Superior temporal gyrus (tissue), 1 donor: Measurements from ENCODE around the gene UBE2Z.

Source experiments
- DNase-seq: peaks from one replicate; pipeline ENCODE4 v3.0.0-alpha.2; 2016; ENCODE audit errors: extremely low spot score

The UBE2Z gene

DNA sequence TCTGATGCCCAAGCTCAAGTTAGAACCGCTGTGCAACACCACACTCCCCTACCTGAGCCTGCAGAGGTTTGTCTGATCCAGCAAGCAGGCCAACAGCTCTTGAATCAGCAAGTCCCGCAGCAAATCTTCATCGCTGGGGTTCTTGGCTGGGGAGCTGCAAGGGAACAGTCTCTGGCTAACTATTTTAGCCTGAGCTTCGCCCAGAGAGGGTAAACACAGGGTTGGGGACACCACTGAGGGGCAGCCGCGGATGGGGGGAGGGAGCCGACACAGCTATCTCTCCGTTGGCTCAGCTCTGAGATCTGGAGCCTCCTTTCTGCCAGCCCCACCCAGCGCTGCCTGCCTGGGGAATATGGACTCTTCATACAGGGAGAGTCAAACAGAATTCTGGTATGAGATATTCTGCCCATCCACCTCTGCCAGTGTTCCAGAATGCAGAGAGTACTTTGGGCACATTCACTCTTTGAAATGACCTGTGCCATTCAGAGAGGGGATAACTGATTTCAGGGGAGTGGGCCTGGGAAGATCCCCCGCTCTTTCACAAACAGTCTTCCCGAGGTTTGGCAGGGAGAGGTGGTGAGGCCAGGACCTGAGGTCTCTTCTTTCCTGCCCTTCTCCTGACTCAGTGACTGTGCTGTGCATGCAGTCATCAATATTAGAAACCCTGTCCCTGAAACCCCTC lies 52.8 kb downstream of the UBE2Z start:
- no peak for DNase-seq

DNA sequence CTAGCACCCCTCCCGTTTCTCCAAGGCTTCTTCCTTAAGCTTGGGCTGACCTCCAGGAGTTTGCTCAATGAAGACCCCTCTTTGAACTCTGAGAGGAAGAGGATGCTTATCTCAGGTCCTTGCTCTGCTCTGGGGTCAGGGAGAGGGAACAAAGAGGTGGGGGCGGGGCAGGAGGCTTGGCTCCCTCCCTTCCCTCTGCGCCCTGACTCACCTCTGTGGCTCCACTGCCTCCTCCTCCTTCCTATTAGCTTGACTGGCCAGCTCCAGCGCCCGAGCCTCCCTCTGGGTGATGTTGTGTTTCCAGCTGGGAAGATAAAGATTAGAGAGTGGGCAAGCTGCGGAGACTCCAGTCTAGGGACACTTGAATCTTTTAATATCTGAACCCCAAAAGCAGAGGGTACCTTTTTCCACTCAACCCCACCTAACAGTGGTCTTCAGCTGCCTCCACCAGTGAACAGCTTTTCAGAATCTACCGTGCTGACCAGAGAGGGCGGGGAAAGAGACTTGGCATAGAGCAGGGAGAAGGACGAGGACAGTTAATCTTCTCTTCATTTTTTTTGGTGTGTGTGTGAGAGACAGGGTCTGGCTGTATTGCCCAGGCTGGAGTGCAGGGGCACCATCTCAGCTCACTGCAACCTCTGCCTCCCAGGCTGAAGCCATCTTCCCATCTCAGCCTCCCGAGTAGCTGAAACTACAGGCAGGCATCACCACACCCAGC lies 53.5 kb downstream of the UBE2Z start:
- no peak for DNase-seq

DNA sequence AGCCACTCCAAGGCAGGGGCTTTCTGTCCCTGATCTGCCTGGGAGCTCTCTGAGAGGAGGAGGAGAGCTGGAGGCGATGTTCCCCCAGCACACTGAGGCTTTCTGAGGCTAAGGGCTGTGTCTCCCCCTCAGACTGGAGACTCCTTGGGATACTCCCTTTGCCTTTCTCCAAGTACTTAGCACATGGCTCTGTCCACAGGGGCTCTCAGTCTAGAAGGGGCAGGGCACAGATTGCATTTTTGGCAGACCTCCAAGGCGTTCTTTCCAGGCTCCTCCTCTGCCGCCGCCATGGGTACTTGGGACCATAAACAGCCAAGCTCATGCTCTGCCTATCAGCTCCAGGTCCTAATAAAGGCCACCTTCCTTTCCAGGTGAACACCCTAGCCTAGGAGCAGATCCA lies 62.0 kb downstream of the UBE2Z start:
- DNase-seq = no peak

DNA sequence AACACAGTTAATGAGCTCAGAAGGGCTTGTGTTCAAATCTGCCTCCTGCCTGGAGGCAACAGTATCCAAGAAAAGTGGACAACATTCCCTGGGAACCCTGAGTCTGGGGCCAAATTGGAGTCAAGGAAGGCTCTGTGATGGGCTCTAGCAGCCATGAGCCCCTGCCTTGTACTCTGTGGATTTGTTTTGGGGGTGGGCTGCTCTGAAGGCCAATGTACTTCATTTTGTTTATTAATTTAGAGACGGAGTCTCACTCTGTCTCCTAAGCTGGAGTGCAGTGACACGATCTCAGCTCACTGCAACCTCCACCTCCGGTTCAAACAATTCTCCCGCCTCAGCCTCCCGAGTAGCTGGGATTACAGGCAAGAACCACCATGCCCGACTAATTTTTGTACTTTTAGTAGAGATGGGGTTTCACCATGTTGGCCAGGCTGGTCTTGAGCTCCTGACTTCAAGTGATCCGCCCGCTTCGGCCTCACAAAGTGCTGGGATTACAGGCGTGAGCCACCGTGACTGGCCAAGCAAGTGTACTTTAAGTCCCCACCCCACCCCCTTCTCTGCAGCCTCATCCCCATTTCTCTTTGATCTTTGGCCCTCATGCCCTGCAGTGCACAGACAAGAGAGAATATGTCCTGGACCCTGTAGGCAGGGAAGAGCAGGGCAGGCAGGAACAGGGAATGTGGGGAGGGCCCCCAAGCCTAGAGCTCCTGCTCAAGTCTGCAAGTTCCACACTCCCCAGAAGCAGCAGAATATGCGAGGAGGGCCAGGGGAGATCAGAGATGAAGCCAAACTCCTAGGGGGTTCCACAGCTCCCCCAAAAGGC lies 62.9 kb downstream of the UBE2Z start:
- no peak for DNase-seq

DNA sequence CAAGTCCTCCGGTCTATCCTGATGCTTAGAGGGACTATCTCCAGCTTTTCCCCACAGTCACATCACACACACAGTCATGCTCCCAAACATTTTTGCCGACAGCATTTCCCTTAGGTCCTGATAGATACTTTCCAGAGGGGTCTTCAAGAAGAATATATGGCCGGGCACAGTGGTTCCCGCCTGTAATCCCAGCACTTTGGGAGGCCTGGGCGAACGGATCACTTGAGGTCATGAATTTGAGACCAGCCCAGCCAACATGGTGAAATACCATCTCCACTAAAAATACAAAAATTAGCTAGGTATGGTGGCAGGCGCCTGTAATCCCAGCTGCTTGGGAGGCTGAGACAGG lies 64.5 kb downstream of the UBE2Z start:
- no peak for DNase-seq

DNA sequence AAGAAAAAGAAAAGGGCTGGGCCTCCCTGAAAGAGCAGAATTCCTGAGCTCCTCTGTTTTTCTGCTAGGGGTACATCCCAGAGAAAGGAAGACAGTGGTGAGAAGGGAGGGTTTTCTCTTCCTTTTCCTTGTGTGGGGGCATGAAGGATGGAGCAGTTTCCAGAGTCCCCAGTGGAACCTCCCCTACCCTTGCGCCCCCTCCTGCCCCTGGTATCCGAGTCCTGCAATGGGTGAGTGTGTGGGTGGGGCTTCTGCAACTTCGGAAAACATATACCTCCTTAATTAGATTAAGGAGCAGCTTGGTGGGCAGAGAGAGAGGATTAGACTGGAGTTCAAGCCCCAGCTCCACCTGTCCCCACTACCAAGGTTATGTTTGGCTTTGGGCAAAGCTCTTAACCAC lies 65.6 kb downstream of the UBE2Z start:
- DNase-seq = no peak
